ENCODE data around the gene HDGFL2. TPM values are rescaled to one million over a fixed set of nuclear protein-coding genes. Genes with fewer than 3 reads are reported as not detected.

HDGFL2 gene
- total and polyA plus RNA-seq, 2 of the 8 experiments (the other 6 are each of a cell fraction or from before 2014, with no cell fraction given) = 31.1 to 106 TPM

DNA sequence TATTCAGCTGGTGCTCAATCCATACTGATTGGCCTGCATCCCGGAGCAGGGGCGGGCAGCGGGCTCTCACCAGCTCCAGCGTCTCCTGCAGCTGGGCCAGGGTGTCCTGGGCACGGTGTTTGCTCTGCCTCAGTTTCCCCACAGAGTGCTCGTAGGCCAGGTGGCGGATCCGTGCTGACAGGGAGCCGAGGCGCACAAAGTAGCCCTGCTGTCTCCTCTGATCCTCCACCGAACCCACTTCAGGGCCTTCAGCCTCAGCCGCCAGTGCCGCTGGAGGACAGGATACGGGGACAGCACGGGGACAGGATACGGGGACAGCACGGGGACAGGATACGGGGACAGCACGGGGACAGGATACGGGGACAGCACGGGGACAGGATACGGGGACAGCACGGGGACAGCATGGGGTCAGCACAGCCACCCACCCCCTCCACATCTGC is 53.5 kb downstream of the HDGFL2 start:
- no peaks in the 10 kb centered on the region for H3K79me2 ChIP-seq (ENCODE audit: control insufficient read depth in 1 of 2, insufficient read depth in 2 of 2, low read length in 2 of 2)
- FAIRE-seq (no peak), DNase-seq (ENCODE audit: low read depth in 1 of 2, low spot score in 2 of 2) (no peak)
- H3K23me2 ChIP-seq (ENCODE audit: low read depth, low read length) = no peaks in the 10 kb centered on the region
- H2BK5ac ChIP-seq (ENCODE audit: low read depth, low read length) = no peak overlapping the region
- no peaks in the 10 kb centered on the region for H3K79me1 ChIP-seq (ENCODE audit: low read depth, low read length)
- H2BK15ac ChIP-seq (ENCODE audit: low read length) = no peak overlapping the region
- H4K20me1 ChIP-seq (replicated peaks in 1 of 2; ENCODE audit: control insufficient read depth in 1 of 2, insufficient read depth in 2 of 2, low read length in 2 of 2) = no peaks in the 10 kb centered on the region
- ChIA-PET CTCF (ENCODE audit: partially characterized antibody) (interaction anchor here (0.6 to 8.9 kb wide), 36 partner anchors 10 to 514 kb away, joined by 3 to 174 read pairs (median 5); partner anchors contain the start of genes CHAF1A, LRG1, PLIN4 and PLIN5), POLR2A (ENCODE audit: partially characterized antibody) (interaction anchor here (0.7 to 3.4 kb wide), 4 partner anchors 9 to 259 kb away, joined by 3 to 23 read pairs (median 4); partner anchors contain the start of gene PLIN5)
- H4K91ac ChIP-seq (replicated peaks; ENCODE audit: insufficient read length, low read length) = no peak overlapping the region
- H3K4me2 ChIP-seq (ENCODE audit: insufficient read depth in 1 of 2, low read depth in 2 of 2, low read length in 2 of 2) = no peak overlapping the region
- H3K14ac ChIP-seq (ENCODE audit: insufficient read length) = no peak overlapping the region
- no peak overlapping the region for H3K18ac ChIP-seq (ENCODE audit: extremely low read depth, low read length)
- H3K9me3 ChIP-seq (ENCODE audit: insufficient read depth in 2 of 2, low read depth in 1 of 2, low read length in 1 of 2) = no peaks in the 10 kb centered on the region
- peaks cover 0 to 10% (median 5%) of the 10 kb centered on the region in 4 experiments; a peak in 3 of 7 replicates for H3K27me3 ChIP-seq (replicated peaks in 1 of 4; ENCODE audit: control insufficient read depth in 3 of 4, extremely low read depth in 1 of 4, insufficient read depth in 3 of 4, low read length in 3 of 4)
- H3K56ac ChIP-seq (replicated peaks; ENCODE audit: insufficient read length, low read depth, low read length) = no peak overlapping the region
- H3K4me1 ChIP-seq (replicated peaks in 1 of 4; ENCODE audit: control insufficient read depth in 3 of 4, insufficient read depth in 4 of 4, low read length in 3 of 4) = no peaks in the 10 kb centered on the region; a peak in 2 of 7 replicates
- H4K5ac ChIP-seq (ENCODE audit: insufficient read length, low read depth, low read length) = no peak overlapping the region
- H2BK12ac ChIP-seq (ENCODE audit: low read depth, low read length) = no peak overlapping the region
- H4K8ac ChIP-seq (ENCODE audit: extremely low read depth, insufficient read depth, low read length) = no peak overlapping the region
- no peak overlapping the region for H2BK20ac ChIP-seq (ENCODE audit: low read length)
- no peak overlapping the region for H3K4ac ChIP-seq (replicated peaks; ENCODE audit: insufficient read length, low read depth, low read length)
- no peak overlapping the region for H2AFZ ChIP-seq (ENCODE audit: low read length)
- no peaks in the 10 kb centered on the region for H3K36me3 ChIP-seq (ENCODE audit: control insufficient read depth in 2 of 4, insufficient read depth in 4 of 4, low read length in 3 of 4)
- H2AK5ac ChIP-seq (ENCODE audit: low read depth, low read length) = no peak overlapping the region
- H3K27ac ChIP-seq (ENCODE audit: low read depth, low read length) = no peak overlapping the region
- 90% methylated on average over 22 of the region's 23 CpGs; no CpG with 5 or more reads in 1 of the 2 experiments for WGBS, 2 experiments (ENCODE audit: extremely low coverage in 1 of 2, insufficient coverage in 1 of 2, insufficient read length in 1 of 2, insufficient replicate concordance in 2 of 2, low coverage in 1 of 2, low lambda C conversion rate in 2 of 2, missing lambda C conversion rate in 1 of 2)
- no peak overlapping the region for H3K4me3 ChIP-seq (ENCODE audit: extremely low read depth in 1 of 4, insufficient read depth in 2 of 4, low read depth in 3 of 4, low read length in 4 of 4)
- no peak overlapping the region for H3K9ac ChIP-seq (replicated peaks in 1 of 4; ENCODE audit: extremely low read depth in 1 of 4, low read depth in 3 of 4, low read length in 3 of 4)
- no peak overlapping the region for H3K23ac ChIP-seq (ENCODE audit: insufficient read length)
- no peak overlapping the region for H2BK120ac ChIP-seq (replicated peaks; ENCODE audit: low read depth, low read length)
- TF ChIP-seq TAF7 (optimal IDR thresholded peaks at IDR 0.05; ENCODE audit: borderline replicate concordance, low read depth, low read length) (no peak), CBX5 (IDR thresholded peaks at IDR 0.05; ENCODE audit: low read depth, low read length) (no peak), RXRA (IDR thresholded peaks at IDR 0.05; ENCODE audit: insufficient read depth, low read depth, low read length) (no peak), SP2 (IDR thresholded peaks at IDR 0.05; ENCODE audit: low read length) (no peak), BRCA1 (IDR thresholded peaks at IDR 0.05; ENCODE audit: low read depth, low read length) (no peak), NANOG (IDR thresholded peaks at IDR 0.05; ENCODE audit: insufficient read depth, low read depth, low read length, poor library complexity, severe bottlenecking) (no peak), SAP30 (IDR thresholded peaks at IDR 0.05; ENCODE audit: insufficient read depth, insufficient replicate concordance, low read length) (no peak)
- TF ChIP-seq, protein P1, sequence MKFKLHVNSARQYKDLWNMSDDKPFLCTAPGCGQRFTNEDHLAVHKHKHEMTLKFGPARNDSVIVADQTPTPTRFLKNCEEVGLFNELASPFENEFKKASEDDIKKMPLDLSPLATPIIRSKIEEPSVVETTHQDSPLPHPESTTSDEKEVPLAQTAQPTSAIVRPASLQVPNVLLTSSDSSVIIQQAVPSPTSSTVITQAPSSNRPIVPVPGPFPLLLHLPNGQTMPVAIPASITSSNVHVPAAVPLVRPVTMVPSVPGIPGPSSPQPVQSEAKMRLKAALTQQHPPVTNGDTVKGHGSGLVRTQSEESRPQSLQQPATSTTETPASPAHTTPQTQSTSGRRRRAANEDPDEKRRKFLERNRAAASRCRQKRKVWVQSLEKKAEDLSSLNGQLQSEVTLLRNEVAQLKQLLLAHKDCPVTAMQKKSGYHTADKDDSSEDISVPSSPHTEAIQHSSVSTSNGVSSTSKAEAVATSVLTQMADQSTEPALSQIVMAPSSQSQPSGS (IDR thresholded peaks at IDR 0.05; ENCODE audit: low read length) = no peak
- TF ChIP-seq, protein P2, sequence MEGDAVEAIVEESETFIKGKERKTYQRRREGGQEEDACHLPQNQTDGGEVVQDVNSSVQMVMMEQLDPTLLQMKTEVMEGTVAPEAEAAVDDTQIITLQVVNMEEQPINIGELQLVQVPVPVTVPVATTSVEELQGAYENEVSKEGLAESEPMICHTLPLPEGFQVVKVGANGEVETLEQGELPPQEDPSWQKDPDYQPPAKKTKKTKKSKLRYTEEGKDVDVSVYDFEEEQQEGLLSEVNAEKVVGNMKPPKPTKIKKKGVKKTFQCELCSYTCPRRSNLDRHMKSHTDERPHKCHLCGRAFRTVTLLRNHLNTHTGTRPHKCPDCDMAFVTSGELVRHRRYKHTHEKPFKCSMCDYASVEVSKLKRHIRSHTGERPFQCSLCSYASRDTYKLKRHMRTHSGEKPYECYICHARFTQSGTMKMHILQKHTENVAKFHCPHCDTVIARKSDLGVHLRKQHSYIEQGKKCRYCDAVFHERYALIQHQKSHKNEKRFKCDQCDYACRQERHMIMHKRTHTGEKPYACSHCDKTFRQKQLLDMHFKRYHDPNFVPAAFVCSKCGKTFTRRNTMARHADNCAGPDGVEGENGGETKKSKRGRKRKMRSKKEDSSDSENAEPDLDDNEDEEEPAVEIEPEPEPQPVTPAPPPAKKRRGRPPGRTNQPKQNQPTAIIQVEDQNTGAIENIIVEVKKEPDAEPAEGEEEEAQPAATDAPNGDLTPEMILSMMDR (IDR thresholded peaks at IDR 0.05; ENCODE audit: control extremely low read depth in 1 of 3, insufficient read depth in 1 of 3, low read depth in 1 of 3, low read length in 3 of 3) = no peak
